GM12878 (cell line): ENCODE data around the gene CTNNB1. TPM values are rescaled to one million over a fixed set of nuclear protein-coding genes. Genes with fewer than 3 reads are reported as not detected.

Experiments
- KAT2A ChIP-seq: conservative IDR thresholded peaks from 2 replicates; pipeline ENCODE4 v1.6.1; 2011; ENCODE audit warnings: low read depth, low read length; ENCODE audit not compliant: control insufficient read depth
- MYC ChIP-seq: IDR thresholded peaks from 2 replicates; pipeline ENCODE4 v1.6.1; 2011; ENCODE audit warnings: mild to moderate bottlenecking, low read length, moderate library complexity, inconsistent platforms; ENCODE audit not compliant: insufficient read depth, insufficient replicate concordance, insufficient read length, severe bottlenecking
- SMAD1 ChIP-seq: fragments of 450-650 bp; IDR thresholded peaks from 2 replicates; pipeline ENCODE4 v1.6.1; 2018; ENCODE audit warnings: mild to moderate bottlenecking, low read depth; ENCODE audit not compliant: partially characterized antibody
- STAT3 ChIP-seq: IDR thresholded peaks from 2 replicates; pipeline ENCODE4 v1.6.1; 2011; ENCODE audit warnings: low read depth, low read length, improper control_type of control experiment
- ZBTB11 ChIP-seq: fragments of 450-650 bp; formaldehyde crosslinking; IDR thresholded peaks from 2 replicates; pipeline ENCODE4 v1.5.0; 2022; ENCODE audit warnings: mild to moderate bottlenecking, missing genetic modification characterization
- polyA plus RNA-seq, 11 experiments: library from polyadenylated mRNA; depleted of rRNA in 4 of 11; unstranded in 6 of 11; stranded (reverse) in 5 of 11; fragments of >200 nt; fragmentation: Nextera tagmentation in 4 of 11; fragmentation: Illumina TruSeq in 1 of 11; extraction: Ambion mirVana in 4 of 11; extraction: Trizol in 1 of 11; gene quantifications; 1 replicate in 1 of 11; 2 replicates in 10 of 11; pipeline versions ENCODE4 v1.2.1 to v1.2.3, GENCODE V29; 2011 to 2016; ENCODE audit warnings: inconsistent platforms in 2 of 11, missing spikeins in 2 of 11, low read depth in 1 of 11
- total RNA-seq, 4 experiments: library from RNA; depleted of rRNA in 3 of 4; stranded (reverse); fragments of >200 nt in 3 of 4; fragmentation: Illumina TruSeq in 1 of 4; extraction: Trizol in 1 of 4; gene quantifications; 2 replicates each; pipeline versions ENCODE4 v1.2.1 to v1.2.3, GENCODE V29; 2013 to 2021
- TF ChIP-seq, protein P1 (sequence below): fragments of 450-650 bp; IDR thresholded peaks from 2 replicates; pipeline ENCODE4 v1.6.1; 2017; ENCODE audit warnings: low read depth, mild to moderate bottlenecking, moderate library complexity
- TF ChIP-seq, protein P2 (sequence below): fragments of 450-650 bp; IDR thresholded peaks from 2 replicates; pipeline ENCODE4 v1.6.1; 2017; ENCODE audit warnings: mild to moderate bottlenecking

Gene CTNNB1
- total and polyA plus RNA-seq, 10 of the 15 experiments (the other 5 are each of a cell fraction or from before 2014, with no cell fraction given), result 30.4 to 217 (median 138) TPM

- TF ChIP-seq ZBTB11 (no peak), KAT2A (no peak), MYC (no peak), STAT3 (no peak), SMAD1 (no peak)
- TF ChIP-seq, protein P1, sequence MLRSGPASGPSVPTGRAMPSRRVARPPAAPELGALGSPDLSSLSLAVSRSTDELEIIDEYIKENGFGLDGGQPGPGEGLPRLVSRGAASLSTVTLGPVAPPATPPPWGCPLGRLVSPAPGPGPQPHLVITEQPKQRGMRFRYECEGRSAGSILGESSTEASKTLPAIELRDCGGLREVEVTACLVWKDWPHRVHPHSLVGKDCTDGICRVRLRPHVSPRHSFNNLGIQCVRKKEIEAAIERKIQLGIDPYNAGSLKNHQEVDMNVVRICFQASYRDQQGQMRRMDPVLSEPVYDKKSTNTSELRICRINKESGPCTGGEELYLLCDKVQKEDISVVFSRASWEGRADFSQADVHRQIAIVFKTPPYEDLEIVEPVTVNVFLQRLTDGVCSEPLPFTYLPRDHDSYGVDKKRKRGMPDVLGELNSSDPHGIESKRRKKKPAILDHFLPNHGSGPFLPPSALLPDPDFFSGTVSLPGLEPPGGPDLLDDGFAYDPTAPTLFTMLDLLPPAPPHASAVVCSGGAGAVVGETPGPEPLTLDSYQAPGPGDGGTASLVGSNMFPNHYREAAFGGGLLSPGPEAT, result no peak
- TF ChIP-seq, protein P2, sequence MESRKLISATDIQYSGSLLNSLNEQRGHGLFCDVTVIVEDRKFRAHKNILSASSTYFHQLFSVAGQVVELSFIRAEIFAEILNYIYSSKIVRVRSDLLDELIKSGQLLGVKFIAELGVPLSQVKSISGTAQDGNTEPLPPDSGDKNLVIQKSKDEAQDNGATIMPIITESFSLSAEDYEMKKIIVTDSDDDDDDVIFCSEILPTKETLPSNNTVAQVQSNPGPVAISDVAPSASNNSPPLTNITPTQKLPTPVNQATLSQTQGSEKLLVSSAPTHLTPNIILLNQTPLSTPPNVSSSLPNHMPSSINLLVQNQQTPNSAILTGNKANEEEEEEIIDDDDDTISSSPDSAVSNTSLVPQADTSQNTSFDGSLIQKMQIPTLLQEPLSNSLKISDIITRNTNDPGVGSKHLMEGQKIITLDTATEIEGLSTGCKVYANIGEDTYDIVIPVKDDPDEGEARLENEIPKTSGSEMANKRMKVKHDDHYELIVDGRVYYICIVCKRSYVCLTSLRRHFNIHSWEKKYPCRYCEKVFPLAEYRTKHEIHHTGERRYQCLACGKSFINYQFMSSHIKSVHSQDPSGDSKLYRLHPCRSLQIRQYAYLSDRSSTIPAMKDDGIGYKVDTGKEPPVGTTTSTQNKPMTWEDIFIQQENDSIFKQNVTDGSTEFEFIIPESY, result no peak
Observed at GRCh38 chr3:41173926-41174885, 25.1 kb upstream of the CTNNB1 start (continued).
